NCI-H460 (cell line): ENCODE measurements around the gene NAV2. TPM values are rescaled to one million over a fixed set of nuclear protein-coding genes. Genes with fewer than 3 reads are reported as not detected.

ENCODE experiments used
- DNase-seq: peaks from one replicate; pipeline ENCODE4 v3.0.0-alpha.2; 2016; ENCODE audit warnings: low read depth; ENCODE audit errors: extremely low read depth
- total RNA-seq: library from RNA; depleted of rRNA; stranded (reverse); fragments of >200 nt; shearing (Covaris generic); gene quantifications from 2 replicates; pipeline ENCODE4 v1.2.3, GENCODE V29; 2014

NAV2 gene
- total RNA-seq, 1 experiment from 2014 or later, result 15.6 TPM

DNA sequence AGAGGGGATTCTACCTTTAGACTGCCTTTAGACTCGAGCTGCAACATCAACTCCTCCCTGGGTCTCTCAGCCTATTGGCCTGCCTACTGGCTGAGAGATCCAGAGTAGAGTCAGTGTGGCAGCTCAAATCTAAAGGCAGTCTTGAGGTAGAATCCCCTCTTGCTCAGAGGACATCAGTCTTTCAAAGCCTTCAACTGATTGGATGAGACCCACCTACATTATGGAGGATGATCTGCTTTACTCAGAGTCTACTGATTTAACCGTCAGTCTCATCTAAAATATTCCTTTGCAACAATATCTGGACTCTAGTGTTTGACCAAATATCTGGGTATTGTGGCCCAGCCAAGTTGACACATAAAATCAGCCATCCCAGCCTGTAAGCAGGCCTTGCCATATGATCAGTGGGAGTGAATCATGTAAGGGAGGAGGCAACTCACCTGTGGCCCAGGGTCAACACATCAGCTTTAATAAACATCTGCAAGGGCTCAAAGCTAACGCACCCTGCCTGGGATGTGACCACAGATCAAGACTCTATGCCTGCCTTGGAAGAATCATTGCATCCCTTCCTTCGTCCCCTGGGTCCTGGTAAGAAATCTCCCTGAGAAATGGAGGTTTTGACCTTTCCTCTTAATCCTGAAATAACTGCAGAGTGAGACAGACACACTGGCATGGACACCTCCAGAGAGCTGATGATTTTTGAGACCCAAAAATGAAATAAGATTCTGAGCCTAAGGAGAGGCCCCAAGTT lies 249.6 kb downstream of the NAV2 start:
- no peak for DNase-seq

DNA sequence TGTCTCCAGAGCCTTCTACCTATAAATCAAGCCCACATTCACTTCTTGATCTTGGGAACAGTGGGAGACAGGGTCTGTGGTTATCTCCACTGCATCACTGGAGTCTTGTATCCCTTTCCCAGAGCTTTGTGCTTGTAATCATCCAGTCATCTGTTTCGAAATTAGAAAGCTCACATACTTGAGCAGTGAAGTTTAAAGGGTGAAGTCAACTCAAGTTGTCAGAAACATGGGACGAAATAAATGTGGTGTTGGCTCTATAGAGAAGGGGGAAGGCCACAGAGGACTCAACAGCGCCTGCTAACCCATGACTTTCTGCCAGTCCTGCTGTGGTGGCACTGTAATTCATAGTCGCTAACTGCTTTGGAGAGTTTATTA lies 250.2 kb downstream of the NAV2 start:
- DNase-seq, result no peak

DNA sequence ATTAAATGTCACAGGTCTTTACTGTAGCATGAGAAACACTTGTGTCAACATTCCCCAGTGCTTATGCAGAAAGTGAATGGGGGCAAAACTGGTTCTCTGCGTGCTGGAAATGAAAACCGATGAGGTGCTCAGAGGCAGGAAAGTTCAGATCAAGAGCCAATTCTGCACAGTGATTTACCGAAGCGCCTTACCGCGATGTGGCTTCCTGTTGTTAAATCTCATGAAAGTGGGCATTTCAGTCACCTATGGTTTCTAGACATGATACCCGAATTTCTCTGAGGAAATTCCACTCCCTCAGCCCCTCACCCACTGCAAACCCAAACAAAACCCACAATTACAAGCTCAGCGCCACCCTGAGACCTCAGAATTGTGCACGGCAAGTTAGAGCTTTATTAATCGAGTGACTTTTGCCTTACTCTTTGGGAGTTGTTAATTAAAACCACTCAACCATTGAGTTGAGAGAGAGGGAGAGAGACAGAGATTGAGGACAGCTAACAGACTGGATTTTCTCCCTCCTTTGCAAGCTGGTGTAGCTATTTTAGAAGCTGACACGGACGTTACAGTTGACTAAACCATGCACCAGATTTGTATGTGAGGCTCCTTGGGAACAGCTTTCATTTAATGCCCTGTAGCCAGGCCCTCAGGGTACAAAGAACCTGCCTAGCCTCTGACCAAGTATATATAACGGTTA lies 251.2 kb downstream of the NAV2 start:
- no peak for DNase-seq

DNA sequence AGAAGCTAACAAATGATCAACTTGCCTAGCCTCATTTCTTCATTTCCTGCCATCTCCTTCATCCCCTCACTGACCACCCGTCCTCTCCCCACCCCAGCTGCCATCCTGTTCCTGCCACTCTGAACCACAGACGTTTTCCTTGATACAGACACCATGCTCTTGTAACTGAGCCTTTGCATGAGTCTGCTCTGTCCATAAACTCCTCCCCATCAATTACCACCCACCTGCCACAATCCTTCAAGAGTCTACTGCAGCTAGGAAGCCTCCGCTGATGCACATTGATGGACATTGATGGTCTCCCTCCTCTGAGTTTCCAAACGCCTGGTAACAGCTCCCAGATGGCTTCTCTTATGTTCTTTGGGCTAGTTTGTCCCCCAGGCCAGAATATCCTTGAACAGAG lies 253.8 kb downstream of the NAV2 start:
- no peak for DNase-seq

DNA sequence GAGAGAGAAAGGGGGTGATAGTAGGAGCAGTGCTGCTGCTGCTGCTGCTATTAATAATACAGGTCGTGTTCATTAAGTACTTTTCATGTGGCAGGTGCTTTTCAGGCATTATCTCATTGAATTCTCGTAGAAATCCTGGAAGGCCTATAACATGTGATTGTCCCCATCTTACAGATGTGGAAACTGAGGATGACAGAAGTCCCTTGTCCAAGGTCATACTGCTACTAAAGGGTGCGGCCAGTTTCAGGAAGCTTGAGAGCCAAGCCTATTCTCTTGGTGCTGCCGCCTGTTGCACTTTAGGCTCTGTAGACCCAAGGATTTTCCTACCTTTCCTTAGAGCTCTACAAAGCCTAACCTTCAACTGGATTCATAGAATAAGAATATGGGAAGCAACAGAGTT lies 254.3 kb downstream of the NAV2 start:
- no peak for DNase-seq

DNA sequence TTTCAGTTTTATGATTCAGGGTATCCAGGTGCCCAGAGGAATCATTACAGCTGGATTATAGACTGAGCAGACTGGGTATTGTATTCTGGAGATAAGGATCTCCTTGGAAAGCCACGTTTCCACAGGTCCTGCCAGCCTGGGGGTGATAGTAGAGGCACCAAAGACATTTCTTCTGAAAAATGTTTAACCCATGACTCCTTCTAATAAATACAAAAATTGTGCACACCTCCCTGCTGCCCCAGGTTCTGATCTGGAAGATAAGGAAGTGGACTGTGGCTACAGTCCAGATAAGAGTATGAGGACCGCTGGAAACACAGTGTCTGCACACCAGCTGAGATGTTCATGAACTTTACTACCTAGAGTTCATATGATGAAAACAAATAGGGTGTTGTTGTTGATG lies 255.2 kb downstream of the NAV2 start:
- no peak for DNase-seq

DNA sequence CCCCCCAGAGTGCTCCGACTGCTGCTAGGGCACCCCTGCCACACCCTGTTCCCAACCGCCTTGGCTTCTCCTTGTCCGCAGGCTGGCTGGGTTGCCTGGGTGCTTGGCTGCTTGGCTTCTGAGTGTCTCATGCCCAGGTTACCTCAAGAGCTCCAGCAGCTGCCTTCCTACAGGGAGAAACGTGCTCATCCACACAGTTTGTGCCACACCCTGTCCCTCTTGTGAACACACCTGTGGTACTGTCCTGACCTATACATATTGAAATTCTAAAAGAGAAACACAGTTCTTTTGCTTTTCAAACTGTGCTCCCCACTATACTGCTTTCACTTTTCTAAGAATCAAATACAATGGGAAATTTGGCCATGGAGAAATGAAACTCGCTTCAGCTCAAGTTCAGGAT lies 256.2 kb downstream of the NAV2 start:
- no peak for DNase-seq

DNA sequence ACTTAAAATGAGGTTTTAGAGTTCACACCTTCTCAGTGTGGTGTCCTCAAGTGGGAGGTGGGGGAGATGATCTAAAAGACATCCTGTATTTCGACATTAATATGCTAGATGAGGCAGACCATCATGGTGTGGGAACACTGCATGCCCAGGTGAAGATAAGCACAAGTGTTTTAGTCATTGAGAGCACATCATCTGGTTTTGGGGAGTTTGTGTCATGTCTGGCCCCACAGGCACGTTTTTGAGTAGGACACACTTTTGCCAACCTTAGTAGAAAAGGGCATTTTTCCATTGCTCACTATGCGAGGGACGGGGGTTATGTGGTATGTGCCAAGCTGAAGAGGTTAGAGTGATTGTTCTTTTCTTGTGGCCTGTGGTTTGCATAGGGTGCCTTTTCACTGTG lies 258.3 kb downstream of the NAV2 start:
- DNase-seq, result no peak

DNA sequence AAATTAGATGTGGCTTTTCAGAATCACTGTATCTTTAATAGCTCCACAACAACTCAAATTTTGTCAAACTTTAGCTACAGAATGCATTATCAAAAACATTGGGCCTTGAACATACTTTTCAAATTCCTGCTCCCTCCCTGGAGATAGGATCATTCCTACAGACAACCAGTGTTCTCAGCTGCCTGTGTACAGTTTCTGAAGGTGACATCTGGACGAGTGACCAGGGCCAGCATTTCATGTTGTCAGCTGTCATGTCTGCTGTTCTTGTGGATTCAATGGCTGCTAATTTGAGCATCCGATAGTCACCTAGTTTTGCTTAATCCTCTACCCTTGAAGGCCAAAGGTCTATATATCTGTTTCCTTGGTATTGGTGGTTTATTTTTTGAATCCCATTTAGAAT lies 259.5 kb downstream of the NAV2 start:
- no peak for DNase-seq

DNA sequence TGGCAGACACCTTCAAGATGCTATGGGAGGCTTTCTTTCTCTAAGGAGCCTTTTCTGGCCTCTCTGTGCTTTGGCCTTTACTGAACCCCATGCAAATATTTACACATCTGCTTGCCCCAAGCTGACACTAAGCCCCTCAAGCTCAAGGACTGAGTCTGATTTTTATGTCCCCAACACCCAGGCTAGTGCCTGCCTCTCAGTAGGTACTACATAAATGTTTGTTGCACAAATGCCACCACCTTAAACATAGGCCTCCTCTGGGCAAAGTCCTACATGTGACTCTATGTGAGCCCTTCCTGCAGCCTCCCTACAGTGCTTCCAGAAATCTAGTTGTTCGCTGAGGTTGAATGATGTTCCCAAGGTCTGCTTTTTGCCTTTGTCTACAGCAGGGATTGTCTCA lies 260.0 kb downstream of the NAV2 start:
- DNase-seq, result no peak

DNA sequence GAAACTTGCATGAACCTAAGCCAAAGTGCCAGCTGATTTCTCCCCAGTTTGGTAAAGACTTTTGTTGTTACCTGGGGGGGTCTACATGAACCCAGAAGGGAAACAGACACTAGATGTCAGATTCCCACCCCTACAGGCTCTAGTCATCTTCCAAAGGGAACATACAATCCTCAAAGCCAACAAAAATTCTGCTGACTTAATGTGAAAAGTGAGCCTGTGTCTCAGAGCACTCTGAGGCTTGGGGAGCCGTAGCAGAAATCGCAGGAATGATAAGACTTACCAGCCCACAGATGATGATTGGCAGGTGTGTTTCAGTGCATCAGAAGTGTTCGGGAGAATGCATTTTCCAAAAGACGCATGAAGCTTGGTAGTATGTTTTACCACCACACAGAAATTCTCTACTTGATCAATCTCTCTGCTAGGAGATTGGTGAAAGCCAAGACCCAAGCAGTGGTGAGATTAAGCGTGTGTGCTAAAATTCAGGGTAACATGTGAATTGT lies 260.5 kb downstream of the NAV2 start:
- DNase-seq, result peak; percentile 51

DNA sequence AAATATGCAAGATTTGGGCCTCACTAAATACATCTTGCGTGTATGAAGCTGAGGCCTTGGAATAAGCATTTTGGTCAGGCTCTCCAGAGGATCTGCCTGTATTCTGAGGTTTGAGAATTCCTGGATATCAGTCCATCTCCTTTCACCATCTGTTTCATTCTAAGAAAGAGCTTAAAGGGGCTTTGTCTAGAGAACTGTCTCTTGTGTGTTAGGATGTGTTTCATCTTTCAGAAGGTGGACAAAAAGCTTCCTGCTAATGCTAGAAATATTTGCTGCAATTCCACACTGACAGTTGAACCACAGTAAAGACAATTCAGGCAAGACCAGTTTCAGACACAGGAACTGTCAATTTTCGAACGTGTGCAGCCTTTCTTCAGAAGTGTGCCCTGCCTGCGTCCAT lies 262.2 kb downstream of the NAV2 start:
- DNase-seq, result no peak

DNA sequence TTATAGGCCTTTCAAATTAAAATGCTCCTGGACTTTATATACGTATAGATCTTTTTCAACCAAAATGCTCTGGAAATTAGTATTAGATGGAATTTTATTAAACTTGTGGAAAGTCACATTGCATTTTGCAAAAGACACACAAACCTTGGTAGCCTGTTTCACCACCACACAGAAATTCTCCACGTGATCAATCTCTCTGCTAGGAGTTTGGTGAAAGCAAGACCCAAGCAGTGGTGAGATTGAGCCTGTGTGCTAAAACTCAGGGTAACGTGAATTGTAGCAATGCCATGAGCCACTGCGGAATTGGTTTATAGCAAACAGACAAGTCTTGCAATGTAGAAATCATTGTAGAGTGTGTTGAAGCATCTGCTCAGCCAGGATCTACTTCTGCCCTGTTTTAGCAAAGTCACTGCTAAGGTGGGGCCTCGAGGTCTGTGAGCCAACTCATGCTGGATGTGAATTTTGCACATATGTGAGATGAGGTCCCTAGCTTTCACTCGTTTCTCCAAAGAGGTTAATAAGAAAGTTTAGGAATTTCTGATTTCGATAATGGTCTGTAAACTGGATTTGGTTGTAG lies 262.9 kb downstream of the NAV2 start:
- peak; percentile 81 for DNase-seq

DNA sequence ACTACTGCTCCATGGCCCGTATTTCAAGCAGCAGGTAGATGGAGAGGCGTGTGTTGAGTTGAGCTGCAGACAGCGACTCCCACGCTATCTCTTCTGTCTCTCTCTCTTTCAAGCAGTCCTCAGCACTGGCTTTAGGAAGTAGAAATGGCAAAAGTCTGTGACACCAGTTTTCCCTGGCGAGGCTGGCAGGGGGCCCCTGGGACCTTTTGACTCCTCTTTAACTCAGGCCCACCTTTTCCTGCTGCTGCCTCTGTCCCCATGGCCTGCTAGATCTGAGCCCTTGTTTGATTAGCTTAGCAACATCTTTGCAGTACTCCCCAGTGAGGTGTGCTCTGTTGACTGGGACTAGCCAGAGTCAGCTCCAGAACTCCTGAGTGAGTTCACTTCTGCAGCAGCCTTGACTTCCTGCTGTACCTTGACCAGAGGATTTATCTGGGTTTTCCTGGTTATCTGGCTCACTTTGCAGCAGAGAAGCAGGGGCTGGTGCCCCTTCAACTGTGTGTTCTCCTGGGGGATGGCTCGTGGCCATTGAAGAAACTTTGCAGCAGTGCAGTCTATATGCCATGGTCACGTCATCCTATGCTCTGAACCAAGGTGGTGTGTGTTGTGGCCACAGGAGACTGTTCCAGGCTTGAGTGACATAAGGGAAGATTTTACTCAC lies 263.8 kb downstream of the NAV2 start:
- no peak for DNase-seq

DNA sequence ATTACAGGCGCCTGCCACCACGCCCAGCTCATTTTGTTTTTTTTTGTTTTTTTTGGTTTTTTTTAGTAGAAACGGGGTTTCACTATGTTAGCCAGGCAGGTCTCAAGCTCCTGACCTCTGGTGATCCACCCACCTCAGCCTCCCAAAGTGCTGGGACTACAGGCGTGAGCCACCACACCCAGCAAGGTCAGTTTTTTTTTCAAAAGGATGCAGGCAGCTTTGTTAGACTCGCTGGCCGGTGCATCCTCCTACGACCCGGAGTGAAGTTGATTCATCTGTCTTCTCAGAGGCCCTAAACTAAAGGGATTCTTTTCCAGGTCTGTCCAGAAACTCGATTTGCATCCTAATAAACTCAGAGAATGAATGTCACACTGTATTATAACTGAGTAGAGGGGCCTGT lies 265.3 kb downstream of the NAV2 start:
- DNase-seq, result no peak

DNA sequence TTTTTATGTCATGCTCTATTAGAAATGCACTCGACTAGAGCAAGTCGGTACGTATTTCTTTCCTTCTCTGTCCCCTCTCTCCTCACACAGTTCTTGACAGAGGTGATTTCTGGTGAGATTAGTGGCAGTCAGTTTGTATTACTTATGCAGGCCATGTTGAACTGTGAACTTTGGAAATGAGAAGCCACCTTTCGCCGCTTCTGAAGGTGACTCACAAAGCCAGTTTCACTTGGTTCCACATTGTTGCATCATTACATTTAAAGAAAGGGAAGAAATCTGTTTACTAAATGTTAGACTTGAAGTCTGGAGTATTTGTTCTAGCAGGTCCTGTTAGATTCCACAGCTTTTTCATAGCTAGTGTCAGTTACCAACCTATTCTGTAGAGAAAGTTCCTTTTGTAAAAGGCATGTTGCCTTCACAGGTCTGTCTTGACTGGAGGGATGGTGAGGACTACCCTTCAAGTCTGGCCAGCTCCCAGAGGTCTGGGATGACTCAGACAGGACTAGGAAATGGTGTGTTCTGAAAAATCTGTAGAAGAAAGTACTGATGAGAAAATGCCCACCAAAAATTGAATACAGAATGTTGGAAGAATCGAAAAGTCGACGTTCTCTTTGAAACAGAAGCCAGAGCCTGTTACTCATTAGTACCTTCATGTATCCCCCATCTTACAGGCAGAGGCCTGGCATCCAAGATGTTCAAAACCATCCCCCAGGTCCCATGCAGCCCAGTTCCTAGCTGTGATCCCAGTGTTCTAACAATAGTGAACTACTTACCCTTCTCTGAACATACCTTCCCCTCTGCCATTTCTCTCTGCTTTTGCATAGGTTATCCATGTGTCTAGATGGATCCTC lies 266.3 kb downstream of the NAV2 start:
- peak; percentile 83 for DNase-seq

DNA sequence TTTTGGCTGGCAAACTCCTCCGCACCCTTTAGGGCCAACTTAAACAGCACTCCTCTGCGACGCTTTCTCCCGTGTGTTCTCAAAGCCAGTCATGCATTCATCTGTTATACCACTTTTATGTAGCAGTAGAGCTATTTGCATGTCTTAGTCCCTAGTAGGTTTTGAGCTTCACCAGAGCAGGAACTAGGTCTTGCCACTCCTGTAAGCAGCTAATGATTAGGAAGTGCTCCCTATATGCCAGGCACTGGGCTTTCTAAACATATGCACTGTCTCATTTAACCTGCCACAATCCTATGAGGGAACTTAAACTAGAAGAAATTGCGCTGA lies 266.8 kb downstream of the NAV2 start:
- DNase-seq, result no peak

DNA sequence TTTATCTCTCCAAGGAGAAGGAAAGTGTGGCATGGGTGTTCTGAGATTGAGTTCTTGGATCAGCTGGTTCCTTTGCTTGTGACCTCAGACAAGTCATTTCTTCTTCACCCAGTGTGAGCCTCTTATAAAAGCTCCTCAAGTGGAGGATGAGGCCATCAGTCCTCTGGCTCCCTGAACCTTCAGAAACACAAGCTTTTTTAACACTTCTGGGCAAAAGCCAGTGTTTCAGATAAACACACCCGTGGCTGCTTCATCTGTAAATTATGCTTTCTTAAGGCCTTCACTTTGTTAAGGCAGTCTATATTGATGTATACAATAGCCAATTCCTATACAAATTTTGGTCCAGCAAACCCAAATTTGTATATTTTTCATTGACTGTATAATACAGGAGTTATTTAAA lies 267.8 kb downstream of the NAV2 start:
- no peak for DNase-seq

DNA sequence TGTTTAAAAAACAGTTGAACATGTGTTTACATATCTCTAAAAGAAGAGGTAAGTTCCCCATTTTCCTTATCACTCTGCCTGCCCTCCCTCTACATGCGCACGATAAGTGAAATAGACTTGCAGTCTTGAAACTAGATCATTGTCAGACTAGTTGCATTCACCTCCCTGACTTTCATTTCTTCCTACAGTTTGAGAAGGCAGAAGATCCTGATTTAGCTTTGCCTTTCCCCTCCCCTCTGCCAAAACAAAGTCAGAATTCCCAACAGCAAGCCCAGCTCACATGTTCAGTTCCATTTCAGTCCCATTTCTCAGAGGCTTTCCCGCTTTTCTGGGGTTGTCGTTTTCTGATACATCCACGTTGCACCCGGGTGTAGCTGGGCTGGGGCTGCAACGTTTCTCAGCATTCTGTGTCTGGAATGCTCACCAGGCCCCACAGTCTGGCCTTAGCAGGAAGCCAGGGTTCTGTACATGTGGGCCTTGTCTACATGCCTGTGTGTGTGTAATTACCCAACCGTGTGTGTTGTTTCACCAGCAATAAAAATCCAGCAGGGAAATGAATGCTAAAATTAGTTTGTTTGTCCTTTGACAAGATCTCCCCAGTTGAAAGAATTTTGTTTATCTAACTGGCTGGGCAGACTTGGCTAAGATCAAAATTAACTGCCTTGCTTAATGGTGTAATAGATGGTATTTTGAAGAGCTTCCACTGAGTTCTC lies 268.5 kb downstream of the NAV2 start:
- no peak for DNase-seq
